DND-41 (cell line): ENCODE measurements around the gene DDX17.

Experiments used
- ATAC-seq: fragments of 200-7000 bp; cut with Tn5 transposase; 3 replicates; pipeline ENCODE4 v1.9.1; 2021; ENCODE audit warnings: low read depth; ENCODE audit not compliant: insufficient read depth
- DNase-seq: peaks from one replicate; pipeline ENCODE4 v3.0.0-alpha.2; 2020
- H2AFZ ChIP-seq: 2 replicates; pipeline ENCODE4 v1.6.0; 2012; ENCODE audit warnings: low read depth, low read length
- H3K27ac ChIP-seq: 2 replicates; pipeline ENCODE4 v1.5.1; 2012; ENCODE audit warnings: low read length, inconsistent platforms
- H3K27me3 ChIP-seq: fragments of 200-600 bp; sonication (generic); 2 replicates; pipeline ENCODE4 v1.6.0; 2012; ENCODE audit warnings: low read length, mild to moderate bottlenecking, inconsistent platforms; ENCODE audit not compliant: insufficient read depth, poor library complexity
- H3K36me3 ChIP-seq: 2 replicates; pipeline ENCODE4 v1.5.1; 2012; ENCODE audit warnings: low read length, inconsistent platforms; ENCODE audit not compliant: insufficient read depth
- H3K4me1 ChIP-seq: 2 replicates; pipeline ENCODE4 v1.5.1; 2012; ENCODE audit warnings: mild to moderate bottlenecking, low read length; ENCODE audit not compliant: insufficient read depth
- H3K4me2 ChIP-seq: 2 replicates; pipeline ENCODE4 v1.6.0; 2012; ENCODE audit warnings: mild to moderate bottlenecking, moderate library complexity, low read length, inconsistent platforms; ENCODE audit not compliant: insufficient read depth
- H3K4me3 ChIP-seq, 2 experiments: fragments of 200-600 bp in 1 of 2; shearing (Covaris generic) in 1 of 2; 2 replicates each; pipeline ENCODE4 v1.5.1; 2012 to 2016; ENCODE audit warnings: inconsistent platforms in 2 of 2, low read length in 2 of 2, mild to moderate bottlenecking in 2 of 2, low read depth in 1 of 2, moderate library complexity in 1 of 2
- H3K79me2 ChIP-seq: 2 replicates; pipeline ENCODE4 v1.6.0; 2012; ENCODE audit warnings: low read length, inconsistent platforms; ENCODE audit not compliant: insufficient read depth
- H3K9ac ChIP-seq: 2 replicates; pipeline ENCODE4 v1.6.0; 2012; ENCODE audit warnings: low read depth, mild to moderate bottlenecking, inconsistent platforms, low read length, moderate library complexity
- H3K9me3 ChIP-seq: 2 replicates; pipeline ENCODE4 v1.5.1; 2012; ENCODE audit warnings: low read length, moderate library complexity, mild to moderate bottlenecking, inconsistent platforms; ENCODE audit not compliant: insufficient read depth, severe bottlenecking
- H4K20me1 ChIP-seq: 2 replicates; pipeline ENCODE4 v1.6.0; 2012; ENCODE audit warnings: low read length; ENCODE audit not compliant: insufficient read depth
- CTCF ChIP-seq: IDR thresholded peaks from 2 replicates; pipeline ENCODE4 v1.5.1; 2012; ENCODE audit warnings: borderline replicate concordance, low read length, moderate library complexity, mild to moderate bottlenecking; ENCODE audit not compliant: poor library complexity, severe bottlenecking; ENCODE audit errors: extremely low read depth
- EZH2 ChIP-seq: IDR thresholded peaks from 3 replicates; pipeline ENCODE4 v1.6.1; 2012; ENCODE audit warnings: borderline replicate concordance, low read depth, mild to moderate bottlenecking, moderate library complexity, low read length, inconsistent platforms; ENCODE audit not compliant: severe bottlenecking

DDX17 gene

GRCh38 chr22:38489142-38489541 is 17.0 kb downstream of the DDX17 start:
- H3K27ac ChIP-seq = no peak overlapping the region
- no peaks in the 10 kb centered on the region for H3K27me3 ChIP-seq
- H3K79me2 ChIP-seq = peaks cover 27% of the 10 kb centered on the region
- H3K4me3 ChIP-seq = no peak overlapping the region
- ATAC-seq (no peak), DNase-seq (no peak)
- H3K4me1 ChIP-seq = peaks cover 4% of the 10 kb centered on the region; the same call in 1 of the 2 replicates
- H3K9ac ChIP-seq = no peak overlapping the region
- no peaks in the 10 kb centered on the region for H3K9me3 ChIP-seq
- H3K36me3 ChIP-seq = peaks cover 98% of the 10 kb centered on the region
- TF ChIP-seq EZH2 (no peak), CTCF (no peak)
- no peak overlapping the region for H2AFZ ChIP-seq
- no peak overlapping the region for H3K4me2 ChIP-seq
- peaks cover 48% of the 10 kb centered on the region for H4K20me1 ChIP-seq

DNA sequence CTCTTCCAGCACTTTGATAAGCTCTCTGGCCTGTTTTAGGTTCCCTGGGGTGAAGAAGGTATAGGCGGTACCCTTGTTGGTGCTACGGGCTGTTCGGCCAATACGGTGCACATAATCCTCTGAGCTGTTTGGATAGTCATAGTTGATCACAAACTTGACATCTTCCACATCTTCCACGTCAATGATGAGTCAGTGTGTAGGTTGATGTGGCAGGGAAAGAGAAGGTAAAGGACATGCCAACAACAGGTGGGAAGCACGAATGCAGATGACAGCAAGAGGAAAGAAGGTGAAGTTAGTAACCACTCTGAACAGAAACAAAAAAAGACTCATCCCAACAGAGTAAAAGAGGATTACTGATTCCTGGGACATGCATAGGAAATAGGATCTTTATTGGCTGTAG is 18.2 kb downstream of the DDX17 start:
- Histone ChIP-seq H4K20me1 (peaks cover 45% of the 10 kb centered on the region), H3K9me3 (no peaks in the 10 kb centered on the region), H3K79me2 (peaks cover 16% of the 10 kb centered on the region), H2AFZ (no peak overlapping the region), H3K4me2 (no peak overlapping the region), H3K36me3 (peaks cover 98% of the 10 kb centered on the region), H3K4me1 (peaks cover under 1% of the 10 kb centered on the region; the same call in 1 of the 2 replicates), H3K27ac (no peak overlapping the region), H3K27me3 (no peaks in the 10 kb centered on the region), H3K9ac (no peak overlapping the region), H3K4me3 (no peak overlapping the region)
- DNase-seq (no peak), ATAC-seq (no peak)
- TF ChIP-seq EZH2 (no peak), CTCF (no peak)

DNA sequence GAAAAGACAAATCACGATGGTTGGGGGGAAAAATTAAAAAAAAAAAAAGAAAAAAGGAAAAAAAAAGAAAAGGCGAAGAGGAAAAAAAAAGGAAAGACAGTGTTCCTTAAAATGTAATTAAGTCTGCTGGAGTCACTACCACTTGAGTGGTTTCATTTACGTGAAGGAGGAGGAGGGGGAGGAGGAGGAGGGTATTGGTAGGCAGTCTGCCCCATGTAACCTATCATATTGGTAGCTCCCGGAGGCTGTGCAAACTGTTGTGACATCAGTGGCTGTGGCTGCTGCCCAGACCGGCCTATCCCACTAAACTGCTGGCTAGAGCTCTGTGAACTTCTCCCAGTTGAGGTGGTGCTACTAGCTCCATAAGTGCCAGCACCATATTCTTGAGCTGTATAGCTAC is 20.3 kb downstream of the DDX17 start:
- H3K27me3 ChIP-seq = no peaks in the 10 kb centered on the region
- H3K79me2 ChIP-seq = peaks cover 12% of the 10 kb centered on the region
- H3K4me2 ChIP-seq = no peak overlapping the region
- TF ChIP-seq CTCF (no peak), EZH2 (no peak)
- H3K9me3 ChIP-seq = no peaks in the 10 kb centered on the region
- H3K4me1 ChIP-seq = no peaks in the 10 kb centered on the region
- H3K4me3 ChIP-seq = no peak overlapping the region
- peaks cover 40% of the 10 kb centered on the region for H4K20me1 ChIP-seq
- DNase-seq (no peak), ATAC-seq (peak; percentile 33; the same call in 2 of the 3 replicates)
- no peak overlapping the region for H3K27ac ChIP-seq
- H2AFZ ChIP-seq = no peak overlapping the region
- H3K36me3 ChIP-seq = peaks cover 96% of the 10 kb centered on the region
- H3K9ac ChIP-seq = no peak overlapping the region

DNA sequence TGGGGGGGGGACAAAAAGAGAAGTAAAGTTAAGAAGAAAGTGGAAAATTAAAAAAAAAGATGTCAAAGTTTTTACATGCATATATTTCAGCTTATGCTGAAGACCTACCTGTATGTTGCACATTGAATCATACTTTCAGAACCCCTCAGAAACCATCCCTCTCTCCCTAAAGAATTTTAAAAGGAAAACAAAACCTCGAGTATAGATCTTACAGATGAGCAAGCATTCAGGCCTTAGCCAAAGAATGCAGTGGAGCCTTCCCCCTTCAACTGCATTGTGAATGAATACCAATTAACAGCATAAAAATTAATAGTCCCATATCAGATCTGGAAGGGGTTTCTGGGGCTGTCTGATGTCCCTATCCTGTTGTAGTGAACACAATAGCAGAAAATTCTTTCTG is 21.9 kb downstream of the DDX17 start:
- peaks cover 32% of the 10 kb centered on the region for H4K20me1 ChIP-seq
- ATAC-seq = no peak
- H3K9me3 ChIP-seq = no peaks in the 10 kb centered on the region
- no peak for TF ChIP-seq EZH2
- no peak for TF ChIP-seq CTCF
- no peak overlapping the region for H2AFZ ChIP-seq
- H3K27ac ChIP-seq = 0 out of 2 replicates have a peak overlapping the region, but pooled peaks have one; percentile 6
- no peak overlapping the region for H3K4me3 ChIP-seq
- peaks cover 80% of the 10 kb centered on the region for H3K36me3 ChIP-seq
- no peaks in the 10 kb centered on the region for H3K27me3 ChIP-seq
- H3K79me2 ChIP-seq = peaks cover 5% of the 10 kb centered on the region; the same call in 1 of the 2 replicates
- no peak overlapping the region for H3K9ac ChIP-seq
- no peaks in the 10 kb centered on the region for H3K4me1 ChIP-seq
- DNase-seq = no peak
- no peak overlapping the region for H3K4me2 ChIP-seq
